HG02885 (cell line): Measurements from ENCODE around the gene DGKI.

ENCODE experiments used
- ATAC-seq: cut with Tn5 transposase; IDR thresholded peaks from one replicate; pipeline ENCODE4 v1.9.1; 2021; ENCODE audit warnings: mild to moderate bottlenecking; ENCODE audit not compliant: unreplicated experiment, poor library complexity

The DGKI gene

GRCh38 chr7:137335814-137336213, 511.0 kb downstream of the DGKI start:
- ATAC-seq, result no peak

GRCh38 chr7:137331378-137331777, 515.4 kb downstream of the DGKI start:
- no peak for ATAC-seq
